Measurements from ENCODE around the gene NR2F6.

NR2F6 gene

DNA sequence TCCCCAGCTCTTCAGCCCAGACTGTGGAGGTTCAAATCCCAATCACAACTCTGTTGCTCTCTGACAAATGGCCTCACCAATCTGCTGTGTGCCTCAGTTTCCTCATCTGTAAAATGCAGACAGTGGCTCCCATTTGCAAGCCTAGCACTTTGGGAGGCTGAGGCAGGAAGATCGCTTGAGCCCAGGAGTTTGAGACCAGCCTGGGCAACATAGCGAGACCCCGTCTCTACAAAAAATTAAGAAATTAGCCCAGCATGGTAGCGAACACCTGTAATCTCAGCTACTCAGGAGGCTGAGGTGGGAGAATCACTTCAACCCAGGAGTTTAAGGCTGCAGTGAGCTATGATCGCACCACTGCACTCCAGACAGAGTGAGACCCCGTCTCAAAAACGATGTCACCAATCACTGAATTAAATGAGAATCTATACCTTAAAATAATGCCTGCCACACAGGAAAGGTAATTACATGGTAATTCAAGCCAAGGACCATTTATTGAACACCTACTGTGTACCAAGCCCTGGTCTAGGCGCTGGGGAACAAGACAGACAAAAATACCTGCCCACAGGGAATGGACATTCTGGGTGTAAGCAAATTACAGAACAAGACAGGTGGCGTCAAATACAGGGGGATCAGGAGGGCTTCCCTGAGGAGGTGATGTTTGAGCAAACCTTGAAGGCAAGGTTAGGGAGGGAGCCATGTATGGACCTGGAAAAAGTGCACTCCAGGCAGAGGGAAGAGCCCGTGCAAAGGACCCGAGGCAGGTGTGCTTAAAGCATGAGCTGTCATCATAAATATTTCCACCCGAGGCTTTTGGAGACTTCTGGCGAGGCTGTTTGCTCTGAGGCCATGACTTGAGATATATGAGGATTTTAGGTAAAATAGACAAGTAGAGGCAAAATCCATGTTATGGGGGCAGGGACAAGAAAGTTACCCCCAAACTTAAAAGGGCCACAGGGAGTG, 7.7 kb downstream of the NR2F6 start:
- no peak for DNase-seq

DNA sequence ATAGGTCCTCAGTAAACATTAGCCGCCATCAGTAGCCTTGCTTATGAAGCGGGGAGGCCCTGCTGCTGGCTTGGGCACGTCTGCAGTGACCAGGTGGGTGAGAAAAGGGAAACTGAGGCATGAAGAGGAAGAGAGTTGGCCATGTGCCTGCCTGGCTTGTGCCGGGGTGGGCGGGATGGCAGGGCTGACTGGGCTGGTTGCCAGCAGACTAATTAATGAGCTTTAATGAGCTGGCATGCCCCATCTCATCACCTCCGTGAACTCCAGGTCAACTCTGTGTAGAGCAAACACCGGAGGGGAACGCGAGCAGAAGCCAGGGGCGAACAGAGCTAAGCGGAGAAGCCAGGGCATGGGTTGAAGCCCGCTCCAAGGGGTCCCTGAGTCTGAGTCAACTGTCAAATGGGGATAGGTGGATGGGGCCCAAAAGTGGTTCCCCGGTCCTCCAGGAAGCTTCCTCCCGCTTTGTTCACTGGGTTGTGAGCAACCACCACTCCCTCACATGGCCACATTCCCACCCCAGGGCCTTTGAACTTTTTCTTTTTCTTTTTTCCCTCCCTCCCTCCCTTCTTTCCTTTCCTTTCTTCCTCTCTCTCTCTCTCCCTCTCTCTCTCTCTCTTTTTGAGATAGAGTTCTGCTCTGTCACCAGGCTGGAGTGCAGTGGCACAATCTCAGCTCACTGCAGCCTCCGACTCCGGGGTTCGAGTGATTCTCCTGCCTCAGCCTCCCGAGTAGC, 8.7 kb downstream of the NR2F6 start:
- DNase-seq, result no peak

DNA sequence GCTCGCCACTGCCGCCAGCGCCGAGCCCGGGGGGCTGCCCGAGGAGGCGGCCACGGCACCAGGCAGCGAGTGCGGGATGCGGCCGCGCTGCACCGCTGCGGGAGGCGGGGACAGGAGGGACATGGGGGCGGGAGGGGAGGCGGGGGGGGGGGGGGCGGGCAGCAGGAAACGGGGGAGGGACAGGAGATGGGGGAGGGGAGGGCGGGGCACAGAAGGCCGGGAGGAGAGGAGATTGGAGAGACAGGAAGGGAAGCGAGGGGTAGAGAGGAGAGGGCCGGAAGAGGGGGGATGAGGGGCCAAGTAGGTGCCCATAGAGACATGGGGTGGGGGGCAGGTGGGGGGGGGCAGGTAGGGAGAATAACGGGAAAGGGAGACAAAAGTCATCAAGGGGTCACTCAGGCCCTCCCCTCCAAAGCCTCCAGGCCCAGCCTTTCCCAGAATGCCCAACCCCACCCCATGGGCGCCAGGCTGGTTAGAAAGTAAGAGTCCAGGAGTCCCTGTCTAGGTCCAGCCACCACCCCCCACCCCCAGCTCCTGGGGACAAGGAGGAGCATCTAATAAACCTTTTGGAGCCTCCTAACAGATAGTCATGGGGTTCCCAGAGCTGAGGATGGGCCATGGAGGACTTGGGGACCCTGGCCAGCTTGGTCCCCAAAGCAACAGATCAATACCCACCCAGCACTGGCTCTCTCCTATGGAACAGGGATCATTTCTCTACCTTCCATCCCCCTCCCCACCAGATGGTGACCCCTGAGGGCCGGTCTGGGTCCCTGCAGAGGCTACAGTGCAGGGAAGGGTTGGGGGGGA, 9.5 kb downstream of the NR2F6 start:
- peak; percentile 51 for DNase-seq

DNA sequence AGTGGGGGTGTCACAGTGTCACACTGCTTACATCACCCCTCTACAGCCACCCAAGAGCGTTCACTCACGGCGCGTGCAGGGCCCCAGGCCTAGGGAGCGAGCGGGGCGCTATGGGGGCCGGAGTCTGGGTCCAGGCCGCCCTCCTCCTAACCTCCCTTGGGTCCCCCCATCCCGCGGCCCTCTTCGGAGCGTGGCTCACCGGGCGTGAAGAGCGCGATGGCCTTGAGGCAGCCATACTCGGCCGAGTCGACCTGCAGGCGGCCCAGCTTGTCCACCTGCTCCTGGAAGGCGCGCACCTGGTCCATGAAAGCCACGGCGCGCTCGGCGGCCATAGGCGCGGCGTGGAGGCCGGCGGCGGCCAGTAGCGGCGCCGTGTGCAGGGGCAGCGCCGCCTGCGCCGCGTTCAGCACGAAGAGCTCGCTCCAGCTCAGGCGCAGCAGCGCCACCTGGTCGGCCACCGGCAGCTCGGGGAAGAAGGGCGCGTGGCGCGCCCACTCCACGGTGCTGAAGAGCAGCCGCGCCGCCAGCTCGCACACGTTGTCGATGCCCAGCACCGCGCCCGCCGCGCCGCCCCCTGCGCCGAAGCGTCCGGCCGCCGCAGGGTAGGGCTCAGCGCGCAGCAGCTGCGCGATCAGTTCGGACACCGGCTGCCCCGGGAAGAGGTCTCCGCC, 10.3 kb downstream of the NR2F6 start:
- DNase-seq, result peak; percentile 79

DNA sequence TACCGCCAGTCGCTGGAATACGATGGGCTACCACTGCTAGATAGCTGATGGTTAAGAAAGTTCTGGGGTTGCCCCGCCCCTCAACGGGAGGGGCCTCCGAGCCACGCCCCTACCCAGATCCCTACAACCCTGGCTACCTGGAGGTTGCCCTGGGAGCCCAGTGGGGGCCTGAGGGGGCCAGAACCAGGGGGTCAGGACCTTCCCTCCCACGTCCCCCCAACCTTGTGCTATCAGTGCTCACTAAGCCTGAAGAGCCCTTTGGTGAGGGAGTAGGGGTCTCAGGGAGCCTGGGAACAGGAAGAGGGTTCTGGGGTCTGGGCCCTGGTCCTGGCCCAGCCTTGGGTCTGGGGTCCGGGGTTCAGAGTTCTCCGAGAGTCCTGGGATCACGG, 10.8 kb downstream of the NR2F6 start:
- DNase-seq, result peak; percentile 77

DNA sequence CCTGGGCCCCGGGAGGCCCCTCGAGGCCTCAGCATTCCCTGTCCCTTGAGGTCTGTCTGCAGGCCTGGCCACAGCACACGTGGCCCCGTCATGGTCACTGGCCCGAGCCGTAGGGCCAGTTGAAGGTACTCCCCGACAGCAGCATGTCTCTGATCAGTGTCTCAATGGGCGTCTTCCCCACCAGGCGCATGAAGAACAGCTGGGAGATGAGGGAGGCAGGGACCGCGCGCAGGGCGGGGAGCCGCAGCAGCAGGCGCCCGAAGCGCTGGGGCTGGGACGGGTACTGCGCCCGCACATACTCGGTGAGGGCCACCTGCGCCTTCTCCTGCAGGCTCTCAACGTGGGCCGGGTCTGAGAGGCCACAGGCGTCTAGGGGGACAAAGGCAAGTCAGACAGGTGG, 13.5 kb downstream of the NR2F6 start:
- DNase-seq, result no peak

DNA sequence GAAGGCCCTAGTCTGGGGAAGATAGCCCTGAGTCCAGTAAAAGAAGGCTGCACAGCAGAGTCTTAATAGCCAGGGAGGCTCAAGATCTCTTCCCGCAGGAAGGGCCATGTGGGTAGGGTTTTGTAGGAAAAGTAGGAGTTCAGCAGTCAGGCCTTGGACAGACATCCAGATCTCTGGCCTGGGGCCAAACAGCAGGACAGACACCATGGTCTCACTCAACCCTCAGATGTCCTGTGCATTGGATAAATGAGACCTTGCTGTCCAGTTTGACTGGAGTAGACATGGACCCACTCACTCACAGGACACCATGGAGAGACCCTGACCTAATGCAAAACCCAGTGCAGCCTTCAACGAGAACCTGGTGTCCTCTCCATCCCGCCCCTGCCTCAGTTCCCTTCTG, 15.8 kb downstream of the NR2F6 start:
- no peak for DNase-seq

DNA sequence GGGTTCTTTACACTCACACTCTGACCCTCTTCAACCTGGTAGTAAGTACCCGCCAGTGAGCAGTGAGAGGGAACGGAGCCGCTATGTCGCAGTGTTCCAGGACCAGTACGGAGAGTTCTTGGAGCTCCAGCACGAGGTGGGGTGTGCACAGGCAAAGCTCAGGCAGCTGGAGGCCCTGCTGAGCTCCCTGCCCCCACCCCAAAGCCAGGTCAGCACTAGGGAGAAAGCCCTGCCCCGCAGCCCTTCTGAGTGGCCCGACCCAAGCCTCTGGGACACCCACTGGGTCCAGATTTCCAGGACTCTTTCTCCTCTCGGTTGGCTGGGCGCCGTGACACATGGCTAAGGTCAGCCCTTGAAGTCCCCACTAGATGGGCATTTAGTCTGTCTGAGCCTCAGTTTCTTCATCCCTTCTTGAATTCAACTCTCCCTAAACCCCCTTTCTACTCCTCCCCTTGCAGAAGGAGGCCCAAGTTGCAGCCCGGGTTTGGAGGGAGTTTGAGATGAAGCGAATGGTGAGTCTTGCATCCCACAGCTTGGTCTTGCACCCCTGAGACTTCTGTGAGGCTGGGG, 17.8 kb downstream of the NR2F6 start:
- no peak for DNase-seq

DNA sequence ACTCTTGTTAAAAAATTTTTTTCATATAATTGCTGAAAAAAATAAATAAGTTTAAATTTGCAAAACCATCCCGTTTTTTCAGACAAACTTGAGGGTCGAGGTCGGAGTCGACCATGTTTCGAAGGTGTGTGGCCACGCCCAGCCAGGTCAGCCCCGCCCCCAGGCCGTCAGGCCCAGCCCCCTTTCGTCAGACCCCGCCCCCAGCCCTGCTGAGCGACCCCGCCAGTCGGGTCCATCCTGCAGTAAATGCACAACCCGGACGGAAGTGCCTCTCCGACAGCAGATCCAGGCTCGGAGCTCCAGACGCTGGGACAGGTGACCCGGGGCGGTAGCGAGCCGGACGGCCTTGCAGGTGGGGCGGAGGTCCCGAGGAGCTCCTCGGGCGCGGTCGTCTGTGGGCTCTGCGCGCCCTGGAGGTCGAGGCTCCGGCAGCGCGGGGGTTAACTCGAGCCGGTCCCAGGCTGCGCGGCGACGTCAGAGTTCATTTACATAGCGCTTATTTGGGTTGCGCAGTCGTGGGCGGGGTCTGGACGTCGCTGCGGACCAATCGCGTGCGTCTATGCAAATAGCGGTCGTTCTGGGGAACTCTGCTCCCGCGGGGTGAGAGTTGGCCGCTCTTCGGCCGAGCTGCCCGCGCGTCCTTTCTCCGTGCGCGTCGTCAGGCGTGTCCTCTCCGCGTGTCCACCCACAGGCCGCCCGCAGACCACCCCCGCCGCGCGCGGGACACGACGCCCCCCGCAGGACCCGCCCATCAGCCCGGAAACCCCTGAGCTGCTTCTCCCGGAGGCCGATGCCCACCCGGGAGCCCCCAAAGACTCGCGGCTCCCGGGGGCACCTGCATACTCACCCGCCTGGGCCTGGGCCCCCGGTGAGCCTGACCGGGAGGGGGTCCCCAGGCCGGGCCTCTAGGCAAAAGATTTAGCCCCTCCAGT, 19.5 kb downstream of the NR2F6 start, which contains the start of gene OCEL1:
Gene OCEL1, plus strand, starts transcription at position 225 of the 932 bp plus-strand sequence. Its CDS starts 22 bp downstream, at position 247.
- peak; percentile 96 for DNase-seq

DNA sequence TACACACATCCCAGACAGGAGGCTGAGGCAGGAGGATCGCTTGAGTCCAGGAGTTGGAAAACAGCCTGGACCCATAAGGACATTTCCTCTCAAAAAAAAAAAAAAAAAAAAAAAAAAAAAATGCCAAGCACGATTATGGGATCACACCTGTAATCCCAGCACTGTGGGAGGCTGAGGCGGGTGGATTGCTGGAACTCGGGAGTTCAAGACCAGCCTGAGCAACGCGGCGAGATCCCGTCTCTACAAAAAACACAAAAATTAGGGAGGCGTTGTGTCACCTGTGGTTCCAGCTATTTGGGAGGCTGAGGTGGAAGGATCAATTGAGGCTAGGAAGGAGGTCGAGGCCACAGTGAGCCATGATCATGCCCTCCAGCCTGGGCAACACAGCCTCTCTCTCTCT, 20.7 kb downstream of the NR2F6 start:
- DNase-seq, result no peak

DNA sequence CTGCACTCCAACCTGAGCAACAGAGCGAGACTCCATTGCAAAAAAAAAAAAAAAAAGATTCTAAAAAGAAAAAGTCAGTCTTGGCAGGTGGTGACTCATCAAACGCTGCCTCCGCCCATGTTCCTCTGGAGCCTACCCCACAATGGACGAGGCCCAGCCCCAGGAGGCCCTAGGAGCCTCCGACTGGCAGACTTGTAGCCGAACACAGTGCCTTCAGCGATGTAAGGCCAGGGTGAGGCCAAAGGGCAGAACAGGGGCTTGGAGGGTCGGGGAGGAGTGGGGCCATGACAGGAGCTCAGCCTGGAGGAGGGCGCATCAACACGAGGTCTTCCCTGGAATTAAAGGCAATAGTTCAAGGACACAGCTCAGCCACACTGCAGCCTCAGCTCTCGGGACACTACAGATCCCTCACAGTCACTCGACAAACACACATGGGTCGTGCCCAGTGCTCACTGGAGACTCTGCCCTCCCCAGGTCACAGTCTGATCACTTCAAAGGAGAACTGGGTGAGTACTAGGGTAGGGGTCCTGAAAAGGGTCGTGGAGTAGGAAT, 25.4 kb downstream of the NR2F6 start:
- no peak for DNase-seq

DNA sequence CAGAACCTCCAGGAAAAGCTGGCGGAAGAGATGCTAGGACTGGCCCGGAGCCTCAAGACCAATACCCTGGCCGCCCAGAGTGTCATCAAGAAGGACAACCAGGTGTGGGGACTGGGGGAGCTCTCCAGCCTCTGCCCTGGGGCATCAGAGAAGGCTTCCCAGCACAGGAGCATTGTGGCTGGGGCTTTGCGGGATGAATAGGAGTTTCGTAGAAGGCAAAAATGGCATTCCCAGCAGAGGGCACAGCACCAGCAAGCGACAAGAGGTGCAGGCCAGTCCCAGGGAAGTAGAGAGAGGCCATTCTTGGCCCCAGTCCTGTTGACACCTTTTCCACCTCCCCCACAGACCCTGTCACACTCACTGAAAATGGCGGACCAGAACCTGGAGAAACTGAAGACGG, 26.4 kb downstream of the NR2F6 start:
- DNase-seq, result no peak

DNA sequence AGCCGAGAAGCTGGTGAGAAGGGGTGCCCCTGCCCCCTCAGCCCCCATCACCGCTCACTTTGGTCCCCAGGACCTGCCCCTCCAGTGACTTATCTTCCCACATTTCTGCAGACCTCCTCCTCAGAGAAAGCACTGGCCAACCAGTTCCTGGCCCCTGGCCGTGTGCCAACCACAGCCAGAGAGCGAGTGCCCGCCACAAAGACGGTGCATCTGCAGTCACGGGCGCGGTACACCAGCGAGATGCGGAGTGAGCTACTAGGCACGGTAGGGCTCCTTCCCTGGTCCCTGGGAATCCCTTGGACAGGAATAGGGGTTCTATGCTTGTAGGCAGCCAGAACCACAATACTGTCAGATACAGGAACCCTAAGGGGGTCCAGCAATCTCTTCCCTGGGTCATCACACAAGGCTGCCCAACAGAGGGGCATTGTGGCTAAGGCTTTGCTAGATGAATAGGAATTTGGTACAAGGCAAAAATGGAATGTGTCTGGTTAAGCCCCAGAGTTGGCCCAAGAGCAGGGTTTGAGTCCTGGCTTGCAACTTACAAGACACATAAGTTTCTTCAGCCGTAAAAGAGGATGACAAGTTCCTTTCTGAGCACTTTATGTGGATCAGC, 29.6 kb downstream of the NR2F6 start:
- no peak for DNase-seq

DNA sequence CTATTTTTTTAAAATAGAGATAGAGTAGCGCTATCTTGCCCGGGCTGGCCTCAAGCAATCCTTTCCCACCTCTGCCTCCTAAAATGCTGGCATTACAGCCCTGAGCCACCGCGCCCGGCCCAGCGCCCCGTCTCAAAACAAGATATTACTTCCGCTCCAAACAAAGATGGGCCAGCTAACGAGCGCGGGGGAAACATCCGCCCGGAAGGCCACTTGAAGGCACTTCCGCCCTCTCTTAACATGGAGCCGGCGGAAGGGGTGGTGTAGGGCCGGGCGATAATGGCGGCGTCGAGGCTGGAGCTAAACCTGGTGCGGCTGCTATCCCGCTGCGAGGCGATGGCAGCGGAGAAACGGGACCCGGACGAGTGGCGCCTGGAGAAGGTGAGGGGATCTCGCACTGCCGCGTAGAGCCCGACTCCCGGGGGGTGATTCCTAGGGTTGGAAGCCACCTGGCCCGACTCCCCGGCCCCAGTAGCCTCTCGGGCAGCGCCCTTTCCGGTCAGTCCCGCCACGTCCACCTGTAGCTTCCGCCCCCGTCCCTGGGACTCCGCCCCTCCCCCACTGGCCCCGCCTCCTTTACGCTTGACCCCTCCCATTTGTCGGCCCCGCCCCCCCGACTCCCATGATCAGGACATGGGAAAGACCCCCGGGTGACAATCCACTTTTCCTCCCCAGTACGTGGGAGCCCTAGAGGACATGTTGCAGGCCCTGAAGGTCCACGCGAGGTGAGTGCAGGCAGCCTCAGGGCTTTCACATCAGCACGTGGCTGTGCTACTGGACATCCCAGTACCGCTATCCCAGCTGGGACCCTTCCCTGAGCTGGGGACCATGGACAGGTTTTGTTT, 30.4 kb downstream of the NR2F6 start, which contains the start of gene USE1:
Gene USE1, plus strand, starts transcription at position 231 of the 845 bp plus-strand sequence. Its CDS starts 49 bp downstream, at position 280.
- DNase-seq, result peak; percentile 93

DNA sequence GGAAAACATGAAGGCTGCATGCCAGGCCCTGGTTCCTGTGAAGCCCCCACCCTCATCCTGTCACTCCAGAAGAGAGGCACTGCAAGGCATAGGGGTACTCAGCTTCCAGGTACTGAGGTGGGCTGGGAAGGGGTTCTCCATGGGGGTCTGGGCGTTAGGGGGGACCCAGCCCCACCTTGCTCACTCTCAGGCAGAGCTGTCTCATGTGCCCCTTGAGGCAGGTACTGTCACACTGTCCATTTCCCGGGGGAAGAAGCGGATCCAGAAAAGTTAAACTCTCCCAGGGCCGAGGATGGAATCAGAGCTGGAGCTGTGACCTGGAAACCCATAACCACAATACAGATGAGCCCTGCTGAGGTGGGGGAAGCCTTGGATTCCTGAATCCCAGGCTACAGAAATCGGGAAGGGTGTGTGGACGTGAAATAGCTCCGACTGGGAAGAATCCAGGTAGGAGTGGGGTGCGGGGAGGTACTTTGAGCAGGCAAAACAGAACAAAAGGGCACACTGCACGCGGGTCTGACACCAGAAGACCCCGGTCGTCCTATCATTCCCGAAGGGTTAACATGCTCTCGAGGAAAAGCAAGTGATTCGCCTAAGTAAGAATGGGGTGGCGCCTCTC, 31.1 kb downstream of the NR2F6 start:
- no peak for DNase-seq

DNA sequence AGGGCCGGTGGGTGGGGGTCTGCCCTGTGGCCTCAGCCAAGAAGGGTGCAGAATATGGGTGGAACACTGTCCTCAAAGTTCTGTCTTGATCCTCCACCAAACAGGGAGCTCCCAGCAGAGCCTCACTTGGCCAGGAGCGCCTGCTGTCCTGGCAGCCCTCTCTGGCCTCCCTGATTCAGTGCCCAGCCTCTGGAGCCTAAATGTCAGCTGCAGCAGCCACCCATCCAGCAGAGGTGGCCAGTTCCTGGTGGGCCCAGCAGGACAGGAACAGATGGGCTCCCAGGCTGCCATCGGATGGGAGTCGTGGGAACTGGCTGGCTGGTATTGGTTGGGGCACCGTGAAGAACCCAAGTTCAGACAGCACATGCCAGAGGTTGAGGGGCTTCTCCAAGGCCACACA, 32.4 kb downstream of the NR2F6 start:
- no peak for DNase-seq

DNA sequence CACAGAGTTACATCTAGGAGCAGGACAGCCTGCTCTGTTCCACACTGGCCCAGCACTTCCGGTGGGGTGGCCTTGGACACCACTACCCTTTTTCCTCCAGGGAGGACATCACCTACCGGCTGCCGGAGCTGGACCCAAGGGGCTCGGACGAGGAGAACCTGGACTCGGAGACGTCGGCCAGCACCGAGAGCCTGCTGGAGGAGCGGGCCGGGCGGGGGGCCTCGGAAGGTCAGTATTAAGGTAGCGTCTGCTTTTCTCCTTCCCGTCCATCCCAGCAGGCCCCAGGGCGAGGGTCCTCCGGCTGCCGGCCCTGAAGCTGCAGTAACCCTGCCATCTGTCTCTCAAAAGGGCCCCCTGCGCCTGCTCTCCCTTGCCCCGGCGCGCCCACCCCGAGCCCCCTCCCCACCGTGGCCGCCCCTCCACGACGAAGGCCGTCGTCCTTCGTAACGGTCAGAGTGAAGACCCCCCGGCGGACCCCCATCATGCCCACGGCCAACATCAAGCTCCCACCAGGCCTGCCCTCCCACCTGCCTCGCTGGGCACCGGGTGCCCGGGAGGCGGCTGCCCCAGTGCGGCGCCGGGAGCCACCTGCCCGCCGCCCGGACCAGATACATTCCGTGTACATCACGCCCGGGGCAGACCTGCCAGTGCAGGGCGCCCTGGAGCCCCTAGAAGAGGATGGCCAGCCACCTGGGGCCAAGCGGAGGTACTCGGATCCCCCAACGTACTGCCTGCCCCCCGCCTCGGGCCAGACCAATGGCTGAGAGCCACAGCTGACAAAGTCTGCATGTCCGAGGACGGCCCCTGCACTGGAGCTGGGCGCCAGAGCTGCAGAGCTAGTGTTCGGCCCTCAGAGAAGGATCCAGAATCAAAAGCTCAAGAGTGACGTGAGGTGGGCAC, 33.9 kb downstream of the NR2F6 start:
- DNase-seq, result no peak

DNA sequence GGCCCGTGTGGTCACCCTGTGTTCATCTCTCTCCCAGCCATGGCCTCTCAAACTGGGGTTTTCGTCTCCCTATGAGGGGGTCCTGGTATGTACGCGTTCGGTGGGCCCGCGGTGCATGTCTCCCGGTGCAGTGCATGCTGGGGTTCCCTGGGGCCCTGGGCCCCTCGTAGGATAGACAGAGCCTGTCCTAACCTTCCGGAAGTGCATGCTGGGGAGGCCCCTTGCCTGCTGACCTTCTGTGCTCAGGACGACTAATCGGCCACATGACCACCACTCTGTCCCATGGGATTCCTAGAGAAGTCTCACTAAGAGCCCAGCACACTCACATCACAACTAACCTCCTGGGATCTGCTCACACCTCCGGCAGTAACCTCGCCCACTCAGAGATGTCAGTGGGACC, 35.4 kb downstream of the NR2F6 start:
- DNase-seq, result no peak

Data from activated CD4-positive, alpha-beta T cell treated with anti-CD3 and anti-CD28 coated beads, Interleukin-2, Interleukin-6, amounts not matched to agents 100 ng/mL and 50 ng/mL, durations not matched to agents 16 hours and 8 hours (primary cell).